ENCODE measurements around the gene CCDC73. TPM values are rescaled to one million over a fixed set of nuclear protein-coding genes. Genes with fewer than 3 reads are reported as not detected.

CCDC73 gene
- total RNA-seq, 1 experiment from 2014 or later, result not detected

DNA sequence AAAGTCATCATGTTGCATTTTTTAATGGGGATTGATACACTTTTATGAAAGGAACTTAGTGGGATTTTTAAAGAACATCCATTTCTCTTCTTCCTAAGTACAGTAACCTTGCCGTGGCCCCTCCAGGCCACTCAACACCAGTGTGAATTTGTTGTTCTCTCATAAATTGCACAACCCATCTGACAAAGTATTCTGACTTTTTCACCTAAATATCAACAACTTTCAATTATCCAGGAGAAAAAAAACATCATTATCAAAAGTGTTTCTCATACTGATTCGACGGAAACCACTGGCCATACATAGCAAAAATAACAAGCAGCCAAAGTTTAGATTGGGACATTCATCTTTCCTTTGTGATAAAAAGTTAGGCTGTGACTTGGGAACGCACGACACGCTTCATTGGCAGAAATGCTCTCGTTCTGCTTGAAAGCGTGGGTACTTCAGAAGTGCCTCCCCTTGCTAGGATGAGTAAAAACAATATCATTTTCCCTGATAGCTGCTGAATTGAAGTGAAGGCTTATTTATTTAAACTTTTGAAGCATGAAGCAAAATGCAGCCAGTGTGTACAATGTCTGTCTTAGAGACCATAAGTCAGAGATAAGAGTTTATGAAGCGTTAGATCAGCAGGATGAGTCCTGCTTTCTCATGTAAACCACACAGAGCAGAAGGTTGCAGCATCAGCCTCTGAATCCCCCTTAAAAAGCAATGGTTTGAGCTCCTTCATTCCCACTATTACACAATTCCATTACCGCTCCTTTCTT lies 231.4 kb downstream of the CCDC73 start:
- H3K9me3 Mint-ChIP-seq, result no peaks in the 10 kb centered on the region
- ChIA-PET POLR2A (no interaction called here), CTCF (interaction anchor here (1.9 kb wide), 1 partner anchor 229 kb away, joined by 8 read pairs; no protein-coding TSS in a partner anchor)
- H3K27me3 Mint-ChIP-seq (ENCODE audit: low read depth), result no peaks in the 10 kb centered on the region
- no peak for TF ChIP-seq SMAD4 (CRISPR knock-in tag; IDR thresholded peaks at IDR 0.05)
- no peak for TF ChIP-seq ZNF423 (CRISPR knock-in tag; IDR thresholded peaks at IDR 0.05)
- TF ChIP-seq, protein P1, sequence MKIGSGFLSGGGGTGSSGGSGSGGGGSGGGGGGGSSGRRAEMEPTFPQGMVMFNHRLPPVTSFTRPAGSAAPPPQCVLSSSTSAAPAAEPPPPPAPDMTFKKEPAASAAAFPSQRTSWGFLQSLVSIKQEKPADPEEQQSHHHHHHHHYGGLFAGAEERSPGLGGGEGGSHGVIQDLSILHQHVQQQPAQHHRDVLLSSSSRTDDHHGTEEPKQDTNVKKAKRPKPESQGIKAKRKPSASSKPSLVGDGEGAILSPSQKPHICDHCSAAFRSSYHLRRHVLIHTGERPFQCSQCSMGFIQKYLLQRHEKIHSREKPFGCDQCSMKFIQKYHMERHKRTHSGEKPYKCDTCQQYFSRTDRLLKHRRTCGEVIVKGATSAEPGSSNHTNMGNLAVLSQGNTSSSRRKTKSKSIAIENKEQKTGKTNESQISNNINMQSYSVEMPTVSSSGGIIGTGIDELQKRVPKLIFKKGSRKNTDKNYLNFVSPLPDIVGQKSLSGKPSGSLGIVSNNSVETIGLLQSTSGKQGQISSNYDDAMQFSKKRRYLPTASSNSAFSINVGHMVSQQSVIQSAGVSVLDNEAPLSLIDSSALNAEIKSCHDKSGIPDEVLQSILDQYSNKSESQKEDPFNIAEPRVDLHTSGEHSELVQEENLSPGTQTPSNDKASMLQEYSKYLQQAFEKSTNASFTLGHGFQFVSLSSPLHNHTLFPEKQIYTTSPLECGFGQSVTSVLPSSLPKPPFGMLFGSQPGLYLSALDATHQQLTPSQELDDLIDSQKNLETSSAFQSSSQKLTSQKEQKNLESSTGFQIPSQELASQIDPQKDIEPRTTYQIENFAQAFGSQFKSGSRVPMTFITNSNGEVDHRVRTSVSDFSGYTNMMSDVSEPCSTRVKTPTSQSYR (CRISPR knock-in tag; IDR thresholded peaks at IDR 0.05), result no peak
- no peak for TF ChIP-seq NFYB (CRISPR knock-in tag; conservative IDR thresholded peaks at IDR 0.05; ENCODE audit: low read depth)
- TF ChIP-seq NFATC4 (CRISPR knock-in tag; IDR thresholded peaks at IDR 0.05), result no peak
- TF ChIP-seq, protein P2, sequence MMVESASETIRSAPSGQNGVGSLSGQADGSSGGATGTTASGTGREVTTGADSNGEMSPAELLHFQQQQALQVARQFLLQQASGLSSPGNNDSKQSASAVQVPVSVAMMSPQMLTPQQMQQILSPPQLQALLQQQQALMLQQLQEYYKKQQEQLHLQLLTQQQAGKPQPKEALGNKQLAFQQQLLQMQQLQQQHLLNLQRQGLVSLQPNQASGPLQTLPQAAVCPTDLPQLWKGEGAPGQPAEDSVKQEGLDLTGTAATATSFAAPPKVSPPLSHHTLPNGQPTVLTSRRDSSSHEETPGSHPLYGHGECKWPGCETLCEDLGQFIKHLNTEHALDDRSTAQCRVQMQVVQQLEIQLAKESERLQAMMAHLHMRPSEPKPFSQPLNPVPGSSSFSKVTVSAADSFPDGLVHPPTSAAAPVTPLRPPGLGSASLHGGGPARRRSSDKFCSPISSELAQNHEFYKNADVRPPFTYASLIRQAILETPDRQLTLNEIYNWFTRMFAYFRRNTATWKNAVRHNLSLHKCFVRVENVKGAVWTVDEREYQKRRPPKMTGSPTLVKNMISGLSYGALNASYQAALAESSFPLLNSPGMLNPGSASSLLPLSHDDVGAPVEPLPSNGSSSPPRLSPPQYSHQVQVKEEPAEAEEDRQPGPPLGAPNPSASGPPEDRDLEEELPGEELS (CRISPR knock-in tag; IDR thresholded peaks at IDR 0.05), result no peak
- TF ChIP-seq SOX15 (CRISPR knock-in tag; IDR thresholded peaks at IDR 0.05), result no peak
- no peak for TF ChIP-seq NR2C2 (CRISPR knock-in tag; IDR thresholded peaks at IDR 0.05)
- TF ChIP-seq, protein P3, sequence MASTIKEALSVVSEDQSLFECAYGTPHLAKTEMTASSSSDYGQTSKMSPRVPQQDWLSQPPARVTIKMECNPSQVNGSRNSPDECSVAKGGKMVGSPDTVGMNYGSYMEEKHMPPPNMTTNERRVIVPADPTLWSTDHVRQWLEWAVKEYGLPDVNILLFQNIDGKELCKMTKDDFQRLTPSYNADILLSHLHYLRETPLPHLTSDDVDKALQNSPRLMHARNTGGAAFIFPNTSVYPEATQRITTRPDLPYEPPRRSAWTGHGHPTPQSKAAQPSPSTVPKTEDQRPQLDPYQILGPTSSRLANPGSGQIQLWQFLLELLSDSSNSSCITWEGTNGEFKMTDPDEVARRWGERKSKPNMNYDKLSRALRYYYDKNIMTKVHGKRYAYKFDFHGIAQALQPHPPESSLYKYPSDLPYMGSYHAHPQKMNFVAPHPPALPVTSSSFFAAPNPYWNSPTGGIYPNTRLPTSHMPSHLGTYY (CRISPR knock-in tag; IDR thresholded peaks at IDR 0.05), result no peak
- TF ChIP-seq KAT7 (CRISPR knock-in tag; IDR thresholded peaks at IDR 0.05; ENCODE audit: borderline replicate concordance), result no peak
- no peak for TF ChIP-seq CREB1 (CRISPR knock-in tag; IDR thresholded peaks at IDR 0.05)
- TF ChIP-seq, protein P4, sequence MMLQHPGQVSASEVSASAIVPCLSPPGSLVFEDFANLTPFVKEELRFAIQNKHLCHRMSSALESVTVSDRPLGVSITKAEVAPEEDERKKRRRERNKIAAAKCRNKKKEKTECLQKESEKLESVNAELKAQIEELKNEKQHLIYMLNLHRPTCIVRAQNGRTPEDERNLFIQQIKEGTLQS (CRISPR knock-in tag; conservative IDR thresholded peaks at IDR 0.05), result no peak
- no peak for TF ChIP-seq MXD4 (CRISPR knock-in tag; IDR thresholded peaks at IDR 0.05; ENCODE audit: borderline replicate concordance)
- TF ChIP-seq, protein P5, sequence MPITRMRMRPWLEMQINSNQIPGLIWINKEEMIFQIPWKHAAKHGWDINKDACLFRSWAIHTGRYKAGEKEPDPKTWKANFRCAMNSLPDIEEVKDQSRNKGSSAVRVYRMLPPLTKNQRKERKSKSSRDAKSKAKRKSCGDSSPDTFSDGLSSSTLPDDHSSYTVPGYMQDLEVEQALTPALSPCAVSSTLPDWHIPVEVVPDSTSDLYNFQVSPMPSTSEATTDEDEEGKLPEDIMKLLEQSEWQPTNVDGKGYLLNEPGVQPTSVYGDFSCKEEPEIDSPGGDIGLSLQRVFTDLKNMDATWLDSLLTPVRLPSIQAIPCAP (CRISPR knock-in tag; IDR thresholded peaks at IDR 0.05), result no peak
- TF ChIP-seq FOXP1 (CRISPR knock-in tag; IDR thresholded peaks at IDR 0.05; ENCODE audit: borderline replicate concordance), result no peak
- TF ChIP-seq ZBTB21 (CRISPR knock-in tag; IDR thresholded peaks at IDR 0.05; ENCODE audit: borderline replicate concordance), result no peak
- TF ChIP-seq ELF4 (CRISPR knock-in tag; IDR thresholded peaks at IDR 0.05; ENCODE audit: low read depth), result no peak
- TF ChIP-seq GABPB1 (CRISPR knock-in tag; IDR thresholded peaks at IDR 0.05), result no peak
- no peak for TF ChIP-seq JAZF1 (CRISPR knock-in tag; IDR thresholded peaks at IDR 0.05)
- no peak for TF ChIP-seq GTF2I (CRISPR knock-in tag; conservative IDR thresholded peaks at IDR 0.05)
- DNase-seq (ENCODE audit: low spot score), result no peak
- no peaks in the 10 kb centered on the region for H3K4me1 Mint-ChIP-seq
- no peaks in the 10 kb centered on the region for H3K36me3 Mint-ChIP-seq
- no peak for ATAC-seq
- H3K27ac Mint-ChIP-seq, result no peak overlapping the region
- H3K4me3 Mint-ChIP-seq, result no peak overlapping the region
